22Rv1 (cell line): ENCODE data around the gene BAIAP3.

Experiments used
- H3K27ac ChIP-seq: fragments of 450-650 bp; 2 replicates; pipeline ENCODE4 v1.5.1; 2017
- CTCF ChIP-seq: fragments of 450-650 bp; IDR thresholded peaks from 2 replicates; pipeline ENCODE4 v1.5.1; 2017; ENCODE audit warnings: mild to moderate bottlenecking
- ZFX ChIP-seq: fragments of 450-650 bp; IDR thresholded peaks from 2 replicates; pipeline ENCODE4 v1.6.1; 2017; ENCODE audit warnings: antibody characterized with exemption, borderline replicate concordance

BAIAP3 gene

GRCh38 chr16:1295465-1295864 is 38.0 kb upstream of the BAIAP3 start:
- TF ChIP-seq ZFX (no peak), CTCF (no peak)

GRCh38 chr16:1296688-1297017 is 36.8 kb upstream of the BAIAP3 start:
- H3K27ac ChIP-seq = peak overlapping the region; percentile 64

More at GRCh38 chr16:1295465-1295864, 38.0 kb upstream of the BAIAP3 start:
- H3K27ac ChIP-seq = no peak overlapping the region

GRCh38 chr16:1297018-1297696 is 36.3 kb upstream of the BAIAP3 start:
- H3K27ac ChIP-seq = peak overlapping the region; percentile 64
- no peak for TF ChIP-seq CTCF
- TF ChIP-seq ZFX = no peak

GRCh38 chr16:1298406-1298805 is 35.0 kb upstream of the BAIAP3 start:
- TF ChIP-seq ZFX = no peak
- no peak for TF ChIP-seq CTCF
- no peak overlapping the region for H3K27ac ChIP-seq

GRCh38 chr16:1299012-1299867 is 34.2 kb upstream of the BAIAP3 start:
- H3K27ac ChIP-seq = peak overlapping the region; percentile 24
- TF ChIP-seq ZFX = no peak
- no peak for TF ChIP-seq CTCF

- TF ChIP-seq ZFX (no peak), CTCF (no peak)
- peak overlapping the region; percentile 24 for H3K27ac ChIP-seq
Observed at GRCh38 chr16:1299868-1300203, 33.6 kb upstream of the BAIAP3 start.

GRCh38 chr16:1300664-1301476 is 32.6 kb upstream of the BAIAP3 start:
- peak overlapping the region; percentile 24; the same call in 1 of the 2 replicates for H3K27ac ChIP-seq
- TF ChIP-seq CTCF = peak; percentile 97
- TF ChIP-seq ZFX = no peak
